Neutrophil (primary cell): ENCODE data around the gene ARAP1.

Source experiments
- H3K27ac ChIP-seq: fragments of 200-600 bp; sonication (generic); 2 replicates; pipeline ENCODE4 v1.5.1; 2016; ENCODE audit warnings: mild to moderate bottlenecking, moderate library complexity
- H3K27me3 ChIP-seq: fragments of 200-600 bp; sonication (generic); 2 replicates; pipeline ENCODE4 v1.6.0; 2016; ENCODE audit warnings: mild to moderate bottlenecking
- H3K36me3 ChIP-seq: fragments of 200-600 bp; sonication (generic); 2 replicates; pipeline ENCODE4 v1.5.1; 2017
- H3K4me1 ChIP-seq, 2 experiments: fragments of 200-600 bp in 1 of 2; sonication (generic) in 1 of 2; 1 replicate in 1 of 2; 2 replicates in 1 of 2; pipeline versions ENCODE4 v1.5.1 to v1.6.1; 2013 to 2016; ENCODE audit warnings: low read depth in 1 of 2, low read length in 1 of 2, mild to moderate bottlenecking in 1 of 2, moderate library complexity in 1 of 2; ENCODE audit not compliant: control insufficient read depth in 1 of 2, insufficient read depth in 1 of 2
- H3K4me3 ChIP-seq, 2 experiments: fragments of 200-600 bp in 1 of 2; sonication (generic) in 1 of 2; 1 replicate in 1 of 2; 2 replicates in 1 of 2; pipeline ENCODE4 v1.5.1; 2013 to 2016; ENCODE audit warnings: low read depth in 1 of 2, low read length in 1 of 2, mild to moderate bottlenecking in 1 of 2, moderate library complexity in 1 of 2
- H3K9me3 ChIP-seq: fragments of 200-600 bp; sonication (generic); 2 replicates; pipeline ENCODE4 v1.5.1; 2016
- CTCF ChIP-seq: fragments of 200-600 bp; sonication (generic); IDR thresholded peaks from 2 replicates; pipeline ENCODE4 v1.5.1; 2016; ENCODE audit warnings: antibody characterized with exemption

The ARAP1 gene

GRCh38 chr11:72730243-72730642 lies 22.0 kb downstream of the ARAP1 start:
- peaks cover 90 to 99% of the 10 kb centered on the region in 2 experiments for H3K4me1 ChIP-seq
- H3K36me3 ChIP-seq: peaks cover 88% of the 10 kb centered on the region
- no peaks in the 10 kb centered on the region for H3K9me3 ChIP-seq
- TF ChIP-seq CTCF: no peak
- peak overlapping the region in 1 of 2 experiments; percentile 18 for H3K4me3 ChIP-seq
- peak overlapping the region; percentile 99 for H3K27ac ChIP-seq
- H3K27me3 ChIP-seq: no peaks in the 10 kb centered on the region

GRCh38 chr11:72727521-72727920 lies 24.7 kb downstream of the ARAP1 start:
- Histone ChIP-seq H3K27ac (peak overlapping the region; percentile 99), H3K4me1 (peaks cover 90 to 99% of the 10 kb centered on the region in 2 experiments), H3K27me3 (no peaks in the 10 kb centered on the region), H3K36me3 (peaks cover 93% of the 10 kb centered on the region), H3K4me3 (peak overlapping the region in 1 of 2 experiments; percentile 7), H3K9me3 (no peaks in the 10 kb centered on the region)
- TF ChIP-seq CTCF: no peak

- no peaks in the 10 kb centered on the region for H3K27me3 ChIP-seq
- no peak overlapping the region for H3K4me3 ChIP-seq
- H3K9me3 ChIP-seq: no peaks in the 10 kb centered on the region
- peaks cover 93% of the 10 kb centered on the region for H3K36me3 ChIP-seq
- H3K4me1 ChIP-seq: peaks cover 95 to 100% of the 10 kb centered on the region in 2 experiments
- peak overlapping the region; percentile 99 for H3K27ac ChIP-seq
- no peak for TF ChIP-seq CTCF
Measured at GRCh38 chr11:72726266-72727220, 25.7 kb downstream of the ARAP1 start.

- H3K4me3 ChIP-seq: peak overlapping the region; percentile 29 to 36
- no peaks in the 10 kb centered on the region for H3K9me3 ChIP-seq
- H3K36me3 ChIP-seq: peaks cover 91% of the 10 kb centered on the region
- H3K4me1 ChIP-seq: peaks cover 96 to 100% of the 10 kb centered on the region in 2 experiments
- no peak for TF ChIP-seq CTCF
- H3K27me3 ChIP-seq: no peaks in the 10 kb centered on the region
- peak overlapping the region; percentile 99 for H3K27ac ChIP-seq
Measured at GRCh38 chr11:72725724-72726028, 26.5 kb downstream of the ARAP1 start.

- Histone ChIP-seq H3K36me3 (peaks cover 90% of the 10 kb centered on the region), H3K27me3 (no peaks in the 10 kb centered on the region), H3K9me3 (no peaks in the 10 kb centered on the region), H3K27ac (peak overlapping the region; percentile 99), H3K4me3 (peak overlapping the region; percentile 29 to 36), H3K4me1 (peaks cover 96 to 100% of the 10 kb centered on the region in 2 experiments)
- TF ChIP-seq CTCF: peak; percentile 88
Measured at GRCh38 chr11:72724851-72725723, 27.1 kb downstream of the ARAP1 start.
